ENCODE measurements around the gene HOXC5.

DNA sequence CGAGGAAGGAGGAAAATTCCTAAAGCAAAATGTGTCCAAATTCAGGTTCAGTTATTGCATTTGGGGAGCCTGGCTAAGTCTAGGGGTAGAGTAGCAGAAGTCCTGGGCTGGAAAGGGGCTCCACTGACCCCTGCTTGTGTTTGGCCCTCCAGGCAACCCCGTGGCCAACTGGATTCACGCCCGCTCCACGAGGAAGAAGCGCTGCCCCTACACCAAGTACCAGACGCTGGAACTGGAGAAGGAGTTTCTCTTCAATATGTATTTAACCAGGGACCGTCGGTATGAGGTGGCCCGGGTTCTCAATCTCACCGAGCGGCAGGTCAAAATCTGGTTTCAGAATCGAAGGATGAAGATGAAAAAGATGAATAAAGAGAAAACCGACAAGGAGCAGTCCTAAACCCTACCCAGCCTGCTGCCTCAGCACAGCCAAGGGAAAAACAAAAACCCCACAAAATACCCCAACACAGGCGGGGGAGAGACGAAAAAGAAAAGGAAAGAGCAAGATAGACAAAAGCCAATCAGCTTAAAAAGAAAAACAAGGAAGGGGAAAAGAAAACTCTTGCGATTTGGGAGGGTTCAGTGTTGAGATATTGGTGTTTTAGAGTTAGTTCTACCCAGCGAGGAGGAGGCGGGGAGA lies 30.5 kb upstream of the HOXC5 start:
- TF ChIP-seq CTCF (IDR thresholded peaks at IDR 0.05): no peak
- TF ChIP-seq EZH2 (IDR thresholded peaks at IDR 0.05; ENCODE audit: borderline replicate concordance, insufficient read depth, low read depth, low read length, poor library complexity, severe bottlenecking): no peak
